Iris pigment epithelial cell (primary cell): ENCODE results near the gene DNTT.
A peak's percentile ranks its signal among the peaks of the same experiment; 100 is the strongest.

ENCODE experiments used
- DNase-seq: peaks from one replicate; pipeline ENCODE4 v3.0.0-alpha.2; 2011; ENCODE audit warnings: low read depth

DNTT gene

GRCh38 chr10:96310321-96310669, 6.1 kb downstream of the DNTT start:
- DNase-seq: no peak

GRCh38 chr10:96311180-96311715, 7.0 kb downstream of the DNTT start:
- DNase-seq: no peak

- DNase-seq: no peak
Observed at GRCh38 chr10:96313344-96313743, 9.1 kb downstream of the DNTT start.

- no peak for DNase-seq
Observed at GRCh38 chr10:96317067-96317833, 13.0 kb downstream of the DNTT start.

- DNase-seq: peak; percentile 18
Observed at GRCh38 chr10:96319754-96320474, 15.7 kb downstream of the DNTT start.

GRCh38 chr10:96321822-96322221, 17.6 kb downstream of the DNTT start:
- no peak for DNase-seq

- DNase-seq: no peak
Observed at GRCh38 chr10:96322275-96322674, 18.0 kb downstream of the DNTT start.

- no peak for DNase-seq
Observed at GRCh38 chr10:96324447-96324846, 20.2 kb downstream of the DNTT start.

GRCh38 chr10:96325719-96326373, 21.6 kb downstream of the DNTT start:
- no peak for DNase-seq

- DNase-seq: no peak
Observed at GRCh38 chr10:96327462-96327861, 23.2 kb downstream of the DNTT start.

- no peak for DNase-seq
Observed at GRCh38 chr10:96333101-96333500, 28.9 kb downstream of the DNTT start.

GRCh38 chr10:96334616-96335526, 30.6 kb downstream of the DNTT start:
- DNase-seq: peak; percentile 49

- DNase-seq: no peak
Observed at GRCh38 chr10:96337106-96337505, 32.9 kb downstream of the DNTT start.

GRCh38 chr10:96338279-96338925, 34.2 kb downstream of the DNTT start:
- no peak for DNase-seq

GRCh38 chr10:96339383-96339782, 35.1 kb downstream of the DNTT start:
- no peak for DNase-seq

- peak; percentile 82 for DNase-seq
Observed at GRCh38 chr10:96339956-96340904, 36.0 kb downstream of the DNTT start.

GRCh38 chr10:96341219-96342182, 37.3 kb downstream of the DNTT start:
- DNase-seq: no peak

- no peak for DNase-seq
Observed at GRCh38 chr10:96342402-96342801, 38.2 kb downstream of the DNTT start.

- DNase-seq: no peak
Observed at GRCh38 chr10:96344178-96344577, 39.9 kb downstream of the DNTT start.
